Cerebellar cortex (tissue), 1 donor: ENCODE measurements around the gene GNAI3.

ENCODE experiments used
- DNase-seq: peaks from one replicate; pipeline ENCODE4 v3.0.0-alpha.2; 2015; ENCODE audit warnings: low spot score

GNAI3 gene

GRCh38 chr1:109624201-109625010, 76.0 kb downstream of the GNAI3 start:
- DNase-seq = no peak

- no peak for DNase-seq
These were observed 76.8 kb downstream of the GNAI3 start for GRCh38 chr1:109625176-109625575.

- DNase-seq = no peak
These were observed 77.5 kb downstream of the GNAI3 start for GRCh38 chr1:109625601-109626560.

GRCh38 chr1:109626682-109627408, 78.4 kb downstream of the GNAI3 start:
- DNase-seq = no peak

GRCh38 chr1:109627692-109628399, 79.4 kb downstream of the GNAI3 start:
- DNase-seq = no peak

- DNase-seq = no peak
These were observed 80.3 kb downstream of the GNAI3 start for GRCh38 chr1:109628540-109629321.

GRCh38 chr1:109629372-109630030, 81.1 kb downstream of the GNAI3 start:
- DNase-seq = no peak

- no peak for DNase-seq
These were observed 81.9 kb downstream of the GNAI3 start for GRCh38 chr1:109630081-109630897.

- no peak for DNase-seq
These were observed 82.6 kb downstream of the GNAI3 start for GRCh38 chr1:109630898-109631512.

- no peak for DNase-seq
These were observed 83.4 kb downstream of the GNAI3 start for GRCh38 chr1:109631513-109632505.

GRCh38 chr1:109632671-109633346, 84.4 kb downstream of the GNAI3 start:
- no peak for DNase-seq

- DNase-seq = no peak
These were observed 85.9 kb downstream of the GNAI3 start for GRCh38 chr1:109634292-109634691.

GRCh38 chr1:109634771-109635750, 86.6 kb downstream of the GNAI3 start:
- DNase-seq = no peak

GRCh38 chr1:109635862-109636200, 87.4 kb downstream of the GNAI3 start:
- DNase-seq = no peak

- DNase-seq = no peak
These were observed 88.0 kb downstream of the GNAI3 start for GRCh38 chr1:109636201-109636952.
